ENCODE results near the gene VCL. TPM values are rescaled to one million over a fixed set of nuclear protein-coding genes. Genes with fewer than 3 reads are reported as not detected.

The VCL gene
- total and polyA plus RNA-seq, 4 donors: 4.3 to 37.8 (median 17.3) TPM

DNA sequence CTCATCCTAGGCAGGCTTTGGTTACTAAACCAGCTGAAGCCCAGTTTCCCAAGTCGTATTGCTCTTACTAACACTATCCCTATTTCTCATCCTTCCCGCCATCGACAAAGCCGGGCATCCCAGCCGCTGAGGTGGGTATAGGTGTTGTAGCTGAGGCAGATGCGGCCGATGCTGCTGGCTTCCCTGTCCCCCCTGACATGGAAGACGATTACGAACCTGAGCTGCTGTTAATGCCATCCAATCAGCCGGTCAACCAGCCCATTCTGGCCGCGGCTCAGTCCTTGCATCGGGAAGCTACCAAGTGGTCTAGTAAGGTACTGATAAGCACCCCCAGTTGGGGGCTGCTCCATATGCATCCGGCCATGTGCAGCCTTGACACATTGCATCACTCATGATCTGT lies 113.9 kb downstream of the VCL start:
- TF ChIP-seq HNF4A (conservative IDR thresholded peaks at IDR 0.05) (no peak), FOXA1 (IDR thresholded peaks at IDR 0.05) (no peak), RAD21 (IDR thresholded peaks at IDR 0.05) (no peak), EGR1 (IDR thresholded peaks at IDR 0.05; ENCODE audit: low read depth in 2 of 2) (no peak), GABPA (IDR thresholded peaks at IDR 0.05 in 1 of 2, conservative IDR thresholded peaks at IDR 0.05 in 1 of 2) (no peak), FOXA2 (IDR thresholded peaks at IDR 0.05) (no peak), NR2F2 (IDR thresholded peaks at IDR 0.05) (no peak), RXRA (IDR thresholded peaks at IDR 0.05) (no peak), HNF4G (IDR thresholded peaks at IDR 0.05) (no peak)
- TF ChIP-seq, protein P1, sequence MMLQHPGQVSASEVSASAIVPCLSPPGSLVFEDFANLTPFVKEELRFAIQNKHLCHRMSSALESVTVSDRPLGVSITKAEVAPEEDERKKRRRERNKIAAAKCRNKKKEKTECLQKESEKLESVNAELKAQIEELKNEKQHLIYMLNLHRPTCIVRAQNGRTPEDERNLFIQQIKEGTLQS (IDR thresholded peaks at IDR 0.05): no peak
- TF ChIP-seq, protein P2, sequence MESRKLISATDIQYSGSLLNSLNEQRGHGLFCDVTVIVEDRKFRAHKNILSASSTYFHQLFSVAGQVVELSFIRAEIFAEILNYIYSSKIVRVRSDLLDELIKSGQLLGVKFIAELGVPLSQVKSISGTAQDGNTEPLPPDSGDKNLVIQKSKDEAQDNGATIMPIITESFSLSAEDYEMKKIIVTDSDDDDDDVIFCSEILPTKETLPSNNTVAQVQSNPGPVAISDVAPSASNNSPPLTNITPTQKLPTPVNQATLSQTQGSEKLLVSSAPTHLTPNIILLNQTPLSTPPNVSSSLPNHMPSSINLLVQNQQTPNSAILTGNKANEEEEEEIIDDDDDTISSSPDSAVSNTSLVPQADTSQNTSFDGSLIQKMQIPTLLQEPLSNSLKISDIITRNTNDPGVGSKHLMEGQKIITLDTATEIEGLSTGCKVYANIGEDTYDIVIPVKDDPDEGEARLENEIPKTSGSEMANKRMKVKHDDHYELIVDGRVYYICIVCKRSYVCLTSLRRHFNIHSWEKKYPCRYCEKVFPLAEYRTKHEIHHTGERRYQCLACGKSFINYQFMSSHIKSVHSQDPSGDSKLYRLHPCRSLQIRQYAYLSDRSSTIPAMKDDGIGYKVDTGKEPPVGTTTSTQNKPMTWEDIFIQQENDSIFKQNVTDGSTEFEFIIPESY (IDR thresholded peaks at IDR 0.05): no peak
- TF ChIP-seq, protein P3, sequence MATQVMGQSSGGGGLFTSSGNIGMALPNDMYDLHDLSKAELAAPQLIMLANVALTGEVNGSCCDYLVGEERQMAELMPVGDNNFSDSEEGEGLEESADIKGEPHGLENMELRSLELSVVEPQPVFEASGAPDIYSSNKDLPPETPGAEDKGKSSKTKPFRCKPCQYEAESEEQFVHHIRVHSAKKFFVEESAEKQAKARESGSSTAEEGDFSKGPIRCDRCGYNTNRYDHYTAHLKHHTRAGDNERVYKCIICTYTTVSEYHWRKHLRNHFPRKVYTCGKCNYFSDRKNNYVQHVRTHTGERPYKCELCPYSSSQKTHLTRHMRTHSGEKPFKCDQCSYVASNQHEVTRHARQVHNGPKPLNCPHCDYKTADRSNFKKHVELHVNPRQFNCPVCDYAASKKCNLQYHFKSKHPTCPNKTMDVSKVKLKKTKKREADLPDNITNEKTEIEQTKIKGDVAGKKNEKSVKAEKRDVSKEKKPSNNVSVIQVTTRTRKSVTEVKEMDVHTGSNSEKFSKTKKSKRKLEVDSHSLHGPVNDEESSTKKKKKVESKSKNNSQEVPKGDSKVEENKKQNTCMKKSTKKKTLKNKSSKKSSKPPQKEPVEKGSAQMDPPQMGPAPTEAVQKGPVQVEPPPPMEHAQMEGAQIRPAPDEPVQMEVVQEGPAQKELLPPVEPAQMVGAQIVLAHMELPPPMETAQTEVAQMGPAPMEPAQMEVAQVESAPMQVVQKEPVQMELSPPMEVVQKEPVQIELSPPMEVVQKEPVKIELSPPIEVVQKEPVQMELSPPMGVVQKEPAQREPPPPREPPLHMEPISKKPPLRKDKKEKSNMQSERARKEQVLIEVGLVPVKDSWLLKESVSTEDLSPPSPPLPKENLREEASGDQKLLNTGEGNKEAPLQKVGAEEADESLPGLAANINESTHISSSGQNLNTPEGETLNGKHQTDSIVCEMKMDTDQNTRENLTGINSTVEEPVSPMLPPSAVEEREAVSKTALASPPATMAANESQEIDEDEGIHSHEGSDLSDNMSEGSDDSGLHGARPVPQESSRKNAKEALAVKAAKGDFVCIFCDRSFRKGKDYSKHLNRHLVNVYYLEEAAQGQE (IDR thresholded peaks at IDR 0.05): no peak
- Histone ChIP-seq H3K9me3 (ENCODE audit: control insufficient read depth in 4 of 4, low read length in 3 of 4) (no peaks in the 10 kb centered on the region), H3K9ac (ENCODE audit: low read depth in 1 of 2, low read length in 2 of 2) (no peak overlapping the region), H3K27ac (ENCODE audit: low read depth in 1 of 2, low read length in 2 of 2) (no peak overlapping the region), H3K36me3 (ENCODE audit: control insufficient read depth in 4 of 4, insufficient read depth in 3 of 4, low read depth in 1 of 4, low read length in 3 of 4) (peaks cover 5 to 63% (median 41%) of the 10 kb centered on the region in 4 donors), H3K27me3 (ENCODE audit: control insufficient read depth in 4 of 4, insufficient read depth in 4 of 4, low read length in 3 of 4) (no peaks in the 10 kb centered on the region), H3K4me1 (ENCODE audit: control insufficient read depth in 4 of 4, insufficient read depth in 4 of 4, low read length in 3 of 4) (no peaks in the 10 kb centered on the region), H3K4me3 (ENCODE audit: low read depth in 1 of 3, low read length in 3 of 3) (no peak overlapping the region)
- no peak for DNase-seq (ENCODE audit: low spot score)
- 98% methylated on average over 14 of the region's 14 CpGs for WGBS

DNA sequence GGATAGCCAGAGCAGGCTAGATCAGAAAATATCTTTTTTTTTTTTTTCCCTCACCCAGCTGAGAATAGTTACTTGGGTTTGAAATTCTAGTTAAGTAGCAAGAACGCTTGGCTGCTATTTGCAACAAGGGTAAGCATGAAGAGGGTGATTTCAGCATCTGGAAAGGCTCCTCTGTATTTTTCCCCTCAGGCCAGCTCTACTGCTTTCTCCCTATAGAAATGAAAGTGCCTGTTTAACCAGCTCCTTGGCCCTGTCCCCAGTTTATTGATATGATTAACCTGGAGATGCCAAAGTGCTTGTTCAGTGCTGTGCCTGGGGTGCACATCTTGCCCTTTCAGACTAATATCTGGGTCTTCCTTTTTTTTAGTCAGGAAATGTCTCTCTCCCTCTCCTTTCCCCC lies 115.6 kb downstream of the VCL start:
- 80% methylated on average over 1 of the region's 1 CpG for WGBS
- DNase-seq (ENCODE audit: low spot score): no peak
- H3K9me3 ChIP-seq (ENCODE audit: control insufficient read depth in 4 of 4, low read length in 3 of 4): no peaks in the 10 kb centered on the region
- no peaks in the 10 kb centered on the region for H3K4me1 ChIP-seq (ENCODE audit: control insufficient read depth in 4 of 4, insufficient read depth in 4 of 4, low read length in 3 of 4)
- no peaks in the 10 kb centered on the region for H3K27me3 ChIP-seq (ENCODE audit: control insufficient read depth in 4 of 4, insufficient read depth in 4 of 4, low read length in 3 of 4)
- H3K36me3 ChIP-seq (ENCODE audit: control insufficient read depth in 4 of 4, insufficient read depth in 3 of 4, low read depth in 1 of 4, low read length in 3 of 4): peaks cover 9 to 71% (median 43%) of the 10 kb centered on the region in 4 donors
- H3K4me3 ChIP-seq (ENCODE audit: low read depth in 1 of 3, low read length in 3 of 3): no peak overlapping the region
- H3K27ac ChIP-seq (ENCODE audit: low read depth in 1 of 2, low read length in 2 of 2): no peak overlapping the region
- no peak overlapping the region for H3K9ac ChIP-seq (ENCODE audit: low read depth in 1 of 2, low read length in 2 of 2)
- TF ChIP-seq EGR1 (IDR thresholded peaks at IDR 0.05; ENCODE audit: low read depth in 2 of 2) (no peak), HNF4A (conservative IDR thresholded peaks at IDR 0.05) (no peak), YY1 (IDR thresholded peaks at IDR 0.05) (no peak), JUND (IDR thresholded peaks at IDR 0.05) (no peak), HNF4G (IDR thresholded peaks at IDR 0.05) (no peak), FOXA2 (IDR thresholded peaks at IDR 0.05) (no peak), RAD21 (IDR thresholded peaks at IDR 0.05) (no peak), TAF1 (conservative IDR thresholded peaks at IDR 0.05) (no peak), RXRA (IDR thresholded peaks at IDR 0.05) (no peak), FOXA1 (IDR thresholded peaks at IDR 0.05) (no peak), NR2F2 (IDR thresholded peaks at IDR 0.05) (no peak), GABPA (IDR thresholded peaks at IDR 0.05 in 1 of 2, conservative IDR thresholded peaks at IDR 0.05 in 1 of 2) (no peak), SP1 (IDR thresholded peaks at IDR 0.05) (no peak)
- TF ChIP-seq, protein P4, sequence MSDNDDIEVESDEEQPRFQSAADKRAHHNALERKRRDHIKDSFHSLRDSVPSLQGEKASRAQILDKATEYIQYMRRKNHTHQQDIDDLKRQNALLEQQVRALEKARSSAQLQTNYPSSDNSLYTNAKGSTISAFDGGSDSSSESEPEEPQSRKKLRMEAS (IDR thresholded peaks at IDR 0.05): no peak
- TF ChIP-seq, protein P2 (IDR thresholded peaks at IDR 0.05): no peak
- TF ChIP-seq, protein P1 (IDR thresholded peaks at IDR 0.05): no peak
- TF ChIP-seq, protein P3 (IDR thresholded peaks at IDR 0.05): no peak
